Stimulated activated CD4-positive, alpha-beta T cell treated with anti-CD3 and anti-CD28 coated beads, Interleukin-12 subunit alpha, Interleukin-12 subunit beta, amount 100 ng/mL, for 4 hours (primary cell): ENCODE results near the gene GPR137.
"Not testable (repeated sequence)": the region's sequence is repeated elsewhere in the genome, so short reads cannot be mapped to it uniquely, and the experiment has no call there.

Experiments used
- DNase-seq: peaks from one replicate; pipeline ENCODE4 v3.0.0-alpha.2; 2020

Gene GPR137

GRCh38 chr11:64284962-64285884 is at the start of gene GPR137:
GPR137 (plus strand) TSS chr11:64285848; CDS start chr11:64286525, 677 bp downstream.
- DNase-seq, result peak; percentile 89

- no peak for DNase-seq
These were observed 48.1 kb upstream of the GPR137 start for GRCh38 chr11:64237484-64237951.

GRCh38 chr11:64238076-64238475 is 47.6 kb upstream of the GPR137 start:
- no peak for DNase-seq

- no peak for DNase-seq
These were observed 46.6 kb upstream of the GPR137 start for GRCh38 chr11:64238999-64239398.

- DNase-seq, result no peak
These were observed 45.8 kb upstream of the GPR137 start for GRCh38 chr11:64239662-64240434.

- peak; percentile 98 for DNase-seq
These were observed 45.0 kb upstream of the GPR137 start, which contains the start of gene FKBP2 for GRCh38 chr11:64240435-64241240. FKBP2 (plus strand) TSS chr11:64241095; CDS start chr11:64242388, 1,293 bp downstream.

GRCh38 chr11:64241241-64241490 is 44.5 kb upstream of the GPR137 start:
- DNase-seq, result peak; percentile 100

GRCh38 chr11:64241491-64242374 is 43.9 kb upstream of the GPR137 start:
- DNase-seq, result no peak

- DNase-seq, result no peak
These were observed 42.3 kb upstream of the GPR137 start for GRCh38 chr11:64243236-64243854.

- no peak for DNase-seq
These were observed 41.5 kb upstream of the GPR137 start for GRCh38 chr11:64244107-64244506.

- no peak for DNase-seq
These were observed 40.7 kb upstream of the GPR137 start for GRCh38 chr11:64244966-64245365.

GRCh38 chr11:64245401-64245796 is 40.2 kb upstream of the GPR137 start:
- no peak for DNase-seq

GRCh38 chr11:64245797-64246620 is 39.6 kb upstream of the GPR137 start:
- peak; percentile 80 for DNase-seq

GRCh38 chr11:64246621-64246870 is 39.1 kb upstream of the GPR137 start:
- DNase-seq, result not testable (repeated sequence)

GRCh38 chr11:64246871-64247728 is 38.5 kb upstream of the GPR137 start, which contains the start of gene PPP1R14B:
PPP1R14B (minus strand) TSS chr11:64246943; CDS start chr11:64246673, 270 bp downstream.
- DNase-seq, result peak; percentile 85

- DNase-seq, result no peak
These were observed 37.7 kb upstream of the GPR137 start for GRCh38 chr11:64247729-64248531.

- no peak for DNase-seq
These were observed 37.1 kb upstream of the GPR137 start for GRCh38 chr11:64248578-64248977.

GRCh38 chr11:64249038-64249437 is 36.6 kb upstream of the GPR137 start:
- no peak for DNase-seq
